Esophagus muscularis mucosa (tissue), 3 donors: ENCODE measurements around the gene DBNDD2.

Source experiments
- EP300 ChIP-seq: sonication (generic); formaldehyde crosslinking; IDR thresholded peaks from one replicate; pipeline ENCODE4 v1.6.1; 2017; ENCODE audit warnings: antibody characterized with exemption
- TF ChIP-seq, protein P1 (sequence below), 3 experiments: fragments of 200-600 bp in 2 of 3; fragments of 450-650 bp in 1 of 3; sonication (generic) in 2 of 3; IDR thresholded peaks; one replicate each; pipeline ENCODE4 v1.5.1; 2017 to 2019; ENCODE audit warnings: antibody characterized with exemption in 3 of 3, mild to moderate bottlenecking in 2 of 3, moderate library complexity in 1 of 3

- TF ChIP-seq, protein P1, sequence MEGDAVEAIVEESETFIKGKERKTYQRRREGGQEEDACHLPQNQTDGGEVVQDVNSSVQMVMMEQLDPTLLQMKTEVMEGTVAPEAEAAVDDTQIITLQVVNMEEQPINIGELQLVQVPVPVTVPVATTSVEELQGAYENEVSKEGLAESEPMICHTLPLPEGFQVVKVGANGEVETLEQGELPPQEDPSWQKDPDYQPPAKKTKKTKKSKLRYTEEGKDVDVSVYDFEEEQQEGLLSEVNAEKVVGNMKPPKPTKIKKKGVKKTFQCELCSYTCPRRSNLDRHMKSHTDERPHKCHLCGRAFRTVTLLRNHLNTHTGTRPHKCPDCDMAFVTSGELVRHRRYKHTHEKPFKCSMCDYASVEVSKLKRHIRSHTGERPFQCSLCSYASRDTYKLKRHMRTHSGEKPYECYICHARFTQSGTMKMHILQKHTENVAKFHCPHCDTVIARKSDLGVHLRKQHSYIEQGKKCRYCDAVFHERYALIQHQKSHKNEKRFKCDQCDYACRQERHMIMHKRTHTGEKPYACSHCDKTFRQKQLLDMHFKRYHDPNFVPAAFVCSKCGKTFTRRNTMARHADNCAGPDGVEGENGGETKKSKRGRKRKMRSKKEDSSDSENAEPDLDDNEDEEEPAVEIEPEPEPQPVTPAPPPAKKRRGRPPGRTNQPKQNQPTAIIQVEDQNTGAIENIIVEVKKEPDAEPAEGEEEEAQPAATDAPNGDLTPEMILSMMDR (IDR thresholded peaks at IDR 0.05) = no peak
- TF ChIP-seq EP300 = no peak
Measured at GRCh38 chr20:45402946-45403345, 5.1 kb upstream of the DBNDD2 start.
